Endodermal cell (in vitro differentiated cells): Measurements from ENCODE around the gene CLHC1. TPM values are rescaled to one million over a fixed set of nuclear protein-coding genes. Genes with fewer than 3 reads are reported as not detected.

Experiments used
- DNase-seq: peaks from one replicate; pipeline ENCODE4 v3.0.0-alpha.2; 2017
- H3K27ac ChIP-seq: 2 replicates; pipeline ENCODE4 v1.5.1; 2013; ENCODE audit warnings: mild to moderate bottlenecking, low read depth, low read length, moderate library complexity
- H3K27me3 ChIP-seq: 2 replicates; pipeline ENCODE4 v1.6.1; 2013; ENCODE audit warnings: mild to moderate bottlenecking, low read length, moderate library complexity; ENCODE audit not compliant: insufficient read depth, control insufficient read depth, poor library complexity, severe bottlenecking
- H3K36me3 ChIP-seq: 2 replicates; pipeline ENCODE4 v1.7.0; 2013; ENCODE audit warnings: mild to moderate bottlenecking, low read length, moderate library complexity; ENCODE audit not compliant: control insufficient read depth, insufficient read depth
- H3K4me1 ChIP-seq: one replicate; pipeline ENCODE4 v1.7.0; 2013; ENCODE audit warnings: low read length; ENCODE audit not compliant: control insufficient read depth, insufficient read depth
- H3K4me3 ChIP-seq: 2 replicates; pipeline ENCODE4 v1.5.1; 2013; ENCODE audit warnings: mild to moderate bottlenecking, low read length, moderate library complexity
- H3K9ac ChIP-seq: 2 replicates; pipeline ENCODE4 v1.6.1; 2013; ENCODE audit warnings: mild to moderate bottlenecking, low read length, moderate library complexity; ENCODE audit not compliant: poor library complexity, severe bottlenecking; ENCODE audit errors: extremely low read depth
- H3K9me3 ChIP-seq: 2 replicates; pipeline ENCODE4 v1.6.1; 2013; ENCODE audit warnings: mild to moderate bottlenecking, low read length, moderate library complexity; ENCODE audit not compliant: control insufficient read depth
- H3K27ac Mint-ChIP-seq: 2 replicates; pipeline ENCODE4 v1.8.0; 2020; ENCODE audit warnings: mixed read lengths
- H3K27me3 Mint-ChIP-seq: 2 replicates; pipeline ENCODE4 v1.8.0; 2021; ENCODE audit warnings: mild to moderate bottlenecking, mixed read lengths; ENCODE audit not compliant: insufficient read depth
- H3K36me3 Mint-ChIP-seq: 2 replicates; pipeline ENCODE4 v1.8.0; 2020; ENCODE audit warnings: low read depth, mixed read lengths
- H3K4me1 Mint-ChIP-seq: 2 replicates; pipeline ENCODE4 v1.8.0; 2020; ENCODE audit warnings: mixed read lengths
- H3K4me3 Mint-ChIP-seq: 2 replicates; pipeline ENCODE4 v1.8.0; 2020; ENCODE audit warnings: mild to moderate bottlenecking, moderate library complexity, mixed read lengths
- H3K9me3 Mint-ChIP-seq: 2 replicates; pipeline ENCODE4 v1.8.0; 2020; ENCODE audit warnings: mild to moderate bottlenecking, mixed read lengths
- CTCF ChIP-seq: fragments of 200-600 bp; sonication (generic); conservative IDR thresholded peaks from 2 replicates; pipeline ENCODE4 v1.5.0; 2021; ENCODE audit warnings: antibody characterized with exemption, mild to moderate bottlenecking
- WGBS, 2 experiments: methylation state at CpG; one replicate each; pipeline versions ENCODE4 v1.1.5 to v1.1.7; 2013; ENCODE audit warnings: missing lambda C conversion rate in 2 of 2, mixed read lengths in 1 of 2; ENCODE audit not compliant: insufficient coverage in 1 of 2, insufficient read length in 1 of 2; 5-methylcytosine and 5-hydroxymethylcytosine counted together
- total RNA-seq, 2 donors: library from RNA; stranded (reverse); fragmentation: NEBNext Ultra II Directional in 1 of 2; extraction: Animal tissue kit (Norgen Biotek cat#: 25700) in 1 of 2; gene quantifications; 2 replicates in 1 of 2; 3 replicates in 1 of 2; pipeline ENCODE4 v1.2.1, GENCODE V29; 2021

CLHC1 gene
- total RNA-seq, 2 donors from 2014 or later = 15.4 to 17.9 TPM

- no peaks in the 10 kb centered on the region for H3K9me3 ChIP-seq
- H3K9ac ChIP-seq = no peak overlapping the region
- TF ChIP-seq CTCF = peak; percentile 83
- Mint-ChIP-seq H3K4me1 (peaks cover 40% of the 10 kb centered on the region), H3K9me3 (no peaks in the 10 kb centered on the region), H3K27me3 (no peaks in the 10 kb centered on the region), H3K36me3 (peaks cover 2% of the 10 kb centered on the region), H3K4me3 (no peak overlapping the region), H3K27ac (no peak overlapping the region)
- peaks cover 6% of the 10 kb centered on the region for H3K36me3 ChIP-seq
- H3K4me1 ChIP-seq = peaks cover 16% of the 10 kb centered on the region
- 62 to 80% methylated on average over 1 to 6 of the region's 6 CpGs for WGBS, 2 experiments
- H3K27me3 ChIP-seq = no peaks in the 10 kb centered on the region
- DNase-seq = no peak
- H3K4me3 ChIP-seq = no peak overlapping the region
- H3K27ac ChIP-seq = no peak overlapping the region
Observed at GRCh38 chr2:55168221-55169154, 63.6 kb downstream of the CLHC1 start.

GRCh38 chr2:55165626-55166025 lies 66.5 kb downstream of the CLHC1 start:
- no peak for DNase-seq
- no peaks in the 10 kb centered on the region for H3K9me3 ChIP-seq
- Mint-ChIP-seq H3K27me3 (no peaks in the 10 kb centered on the region), H3K4me1 (peaks cover 60% of the 10 kb centered on the region), H3K27ac (no peak overlapping the region), H3K9me3 (no peaks in the 10 kb centered on the region), H3K4me3 (no peak overlapping the region), H3K36me3 (no peaks in the 10 kb centered on the region)
- H3K9ac ChIP-seq = no peak overlapping the region
- no peaks in the 10 kb centered on the region for H3K27me3 ChIP-seq
- 100% methylated on average over 1 of the region's 1 CpG; no CpG with 5 or more reads in 1 of the 2 experiments for WGBS, 2 experiments
- H3K27ac ChIP-seq = no peak overlapping the region
- no peak overlapping the region for H3K4me3 ChIP-seq
- H3K36me3 ChIP-seq = no peaks in the 10 kb centered on the region
- TF ChIP-seq CTCF = no peak
- peaks cover 16% of the 10 kb centered on the region for H3K4me1 ChIP-seq

GRCh38 chr2:55164534-55165480 lies 67.3 kb downstream of the CLHC1 start:
- H3K4me1 Mint-ChIP-seq = peaks cover 65% of the 10 kb centered on the region

More at GRCh38 chr2:55164534-55165480, 67.3 kb downstream of the CLHC1 start:
- no peak for TF ChIP-seq CTCF
- Histone ChIP-seq H3K36me3 (no peaks in the 10 kb centered on the region), H3K9me3 (no peaks in the 10 kb centered on the region), H3K9ac (no peak overlapping the region), H3K27ac (no peak overlapping the region), H3K4me1 (peaks cover 16% of the 10 kb centered on the region), H3K27me3 (no peaks in the 10 kb centered on the region), H3K4me3 (no peak overlapping the region)
- no peak overlapping the region for H3K27ac Mint-ChIP-seq
- WGBS, 2 experiments = 91 to 98% methylated on average over 10 to 12 of the region's 12 CpGs
- H3K9me3 Mint-ChIP-seq = no peaks in the 10 kb centered on the region
- no peaks in the 10 kb centered on the region for H3K27me3 Mint-ChIP-seq
- no peak for DNase-seq
- H3K36me3 Mint-ChIP-seq = no peaks in the 10 kb centered on the region
- H3K4me3 Mint-ChIP-seq = no peak overlapping the region
